Body of pancreas (tissue), 4 donors: ENCODE measurements around the gene CRYGC. TPM values are rescaled to one million over a fixed set of nuclear protein-coding genes. Genes with fewer than 3 reads are reported as not detected.
A peak's percentile ranks its signal among the peaks of the same experiment; 100 is the strongest.

Experiments
- ATAC-seq: fragments of 150-250 bp; one replicate; pipeline ENCODE4 v1.9.1; 2016
- DNase-seq, 4 donors: peaks; one replicate each; pipeline ENCODE4 v3.0.0-alpha.2; 2019
- H3K27ac ChIP-seq, 4 donors: fragments of 200-600 bp; sonication (generic); 1 replicate in 3 of 4; 2 replicates in 1 of 4; pipeline versions ENCODE4 v1.5.1 to v1.6.1; 2016 to 2019; ENCODE audit warnings: mild to moderate bottlenecking in 1 of 4, mixed read lengths in 1 of 4, moderate library complexity in 1 of 4
- H3K27me3 ChIP-seq, 2 donors: fragments of 200-600 bp; sonication (generic); one replicate each; pipeline ENCODE4 v1.6.0; 2016; ENCODE audit warnings: mild to moderate bottlenecking in 1 of 2
- H3K36me3 ChIP-seq, 2 donors: fragments of 200-600 bp; sonication (generic); replicated peaks in 1 of 2; 2 replicates each; pipeline ENCODE4 v1.5.1; 2016; ENCODE audit warnings: low read depth in 2 of 2; ENCODE audit not compliant: insufficient read depth in 1 of 2
- H3K4me1 ChIP-seq: fragments of 200-600 bp; sonication (generic); one replicate; pipeline ENCODE4 v1.6.0; 2016
- H3K4me3 ChIP-seq, 2 donors: fragments of 200-600 bp; sonication (generic); 1 replicate in 1 of 2; 2 replicates in 1 of 2; pipeline ENCODE4 v1.5.1; 2016 to 2019
- H3K9me3 ChIP-seq, 3 donors: fragments of 200-600 bp; sonication (generic); 1 replicate in 2 of 3; 2 replicates in 1 of 3; pipeline ENCODE4 v1.5.1; 2016
- POLR2A ChIP-seq, 3 donors: fragments of 450-650 bp; IDR thresholded peaks; one replicate each; pipeline ENCODE4 v1.6.1; 2016; ENCODE audit warnings: antibody characterized with exemption in 3 of 3, mild to moderate bottlenecking in 2 of 3
- WGBS, 2 donors: methylation state at CpG; one replicate each; pipeline ENCODE4 v1.1.5; 2017; 5-methylcytosine and 5-hydroxymethylcytosine counted together
- intact Hi-C: fragments of 100-400 bp; cut with DNase I; formaldehyde crosslinking; loops from one replicate; pipeline ENCODE4 v1.15.1; 2023
- total RNA-seq, 2 donors: library from RNA; depleted of rRNA; stranded (reverse); fragments of >200 nt; gene quantifications; one replicate each; pipeline ENCODE4 v1.1.0, GENCODE V29; 2016
- TF ChIP-seq, protein P1 (sequence below), 7 experiments: fragments of 450-650 bp in 4 of 7; fragments of 200-600 bp in 3 of 7; sonication (generic) in 3 of 7; IDR thresholded peaks; one replicate each; pipeline ENCODE4 v1.5.1; 2016 to 2019; ENCODE audit warnings: antibody characterized with exemption in 7 of 7

CRYGC gene, protein sequence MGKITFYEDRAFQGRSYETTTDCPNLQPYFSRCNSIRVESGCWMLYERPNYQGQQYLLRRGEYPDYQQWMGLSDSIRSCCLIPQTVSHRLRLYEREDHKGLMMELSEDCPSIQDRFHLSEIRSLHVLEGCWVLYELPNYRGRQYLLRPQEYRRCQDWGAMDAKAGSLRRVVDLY
- not detected for total RNA-seq

DNA sequence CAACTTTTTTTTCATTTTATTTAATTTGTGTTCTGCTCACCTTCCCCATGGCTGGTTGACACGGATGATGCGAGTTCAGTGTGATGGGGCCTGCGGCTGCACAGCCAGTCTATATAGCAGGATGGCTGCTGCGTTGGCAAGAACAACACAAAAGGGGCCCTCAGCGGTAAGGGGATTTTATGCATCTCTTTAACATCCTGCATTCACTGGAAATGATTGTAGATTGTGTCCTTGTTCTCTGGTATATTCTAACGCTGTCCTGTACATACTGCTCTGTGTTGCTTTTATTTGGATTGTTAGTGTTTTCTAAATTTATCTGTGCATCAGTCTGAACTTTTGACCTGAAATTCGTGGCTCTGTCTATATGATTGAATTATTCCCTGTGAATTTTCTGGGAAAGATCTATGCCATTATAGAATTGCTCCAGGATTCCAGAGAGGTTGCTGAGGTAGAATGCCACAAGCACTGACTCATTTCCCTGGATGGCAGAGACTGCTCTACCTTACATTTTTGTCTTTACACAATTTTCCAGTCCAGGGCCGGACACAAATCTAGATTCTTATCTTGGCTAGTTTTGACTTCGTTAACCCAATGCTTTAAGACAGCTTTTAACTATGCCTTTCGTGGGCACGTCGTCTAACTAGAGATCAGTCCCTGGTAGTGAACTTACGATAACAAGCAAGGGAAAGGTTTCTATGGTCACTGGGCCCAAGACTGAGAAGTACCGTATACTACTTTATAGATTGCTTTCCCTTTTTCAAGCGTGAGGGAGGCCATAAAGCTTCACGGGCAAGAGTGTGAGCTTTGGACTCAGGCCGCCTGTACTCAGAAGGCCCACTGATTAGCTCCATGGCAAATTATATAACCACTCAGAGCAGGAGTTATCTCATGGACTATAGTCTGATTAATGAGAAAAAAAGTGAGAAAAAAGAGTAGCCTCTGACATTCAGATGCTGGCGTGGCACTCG, at the start of gene CRYGC:
Gene CRYGC (minus strand): TSS at position 85 of the 968 bp plus-strand sequence. CDS start 36 bp downstream, at position 49.
- H3K27me3 ChIP-seq, result no peaks in the 10 kb centered on the region
- ATAC-seq (peak; percentile 59), DNase-seq (peak in 2 of 4 donors; percentile 14 to 49)
- TF ChIP-seq, protein P1, sequence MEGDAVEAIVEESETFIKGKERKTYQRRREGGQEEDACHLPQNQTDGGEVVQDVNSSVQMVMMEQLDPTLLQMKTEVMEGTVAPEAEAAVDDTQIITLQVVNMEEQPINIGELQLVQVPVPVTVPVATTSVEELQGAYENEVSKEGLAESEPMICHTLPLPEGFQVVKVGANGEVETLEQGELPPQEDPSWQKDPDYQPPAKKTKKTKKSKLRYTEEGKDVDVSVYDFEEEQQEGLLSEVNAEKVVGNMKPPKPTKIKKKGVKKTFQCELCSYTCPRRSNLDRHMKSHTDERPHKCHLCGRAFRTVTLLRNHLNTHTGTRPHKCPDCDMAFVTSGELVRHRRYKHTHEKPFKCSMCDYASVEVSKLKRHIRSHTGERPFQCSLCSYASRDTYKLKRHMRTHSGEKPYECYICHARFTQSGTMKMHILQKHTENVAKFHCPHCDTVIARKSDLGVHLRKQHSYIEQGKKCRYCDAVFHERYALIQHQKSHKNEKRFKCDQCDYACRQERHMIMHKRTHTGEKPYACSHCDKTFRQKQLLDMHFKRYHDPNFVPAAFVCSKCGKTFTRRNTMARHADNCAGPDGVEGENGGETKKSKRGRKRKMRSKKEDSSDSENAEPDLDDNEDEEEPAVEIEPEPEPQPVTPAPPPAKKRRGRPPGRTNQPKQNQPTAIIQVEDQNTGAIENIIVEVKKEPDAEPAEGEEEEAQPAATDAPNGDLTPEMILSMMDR (IDR thresholded peaks at IDR 0.05), result no peak
- no peak for TF ChIP-seq POLR2A (IDR thresholded peaks at IDR 0.05)
- no peaks in the 10 kb centered on the region for H3K9me3 ChIP-seq
- intact Hi-C loops, result no loop called here
- H3K4me1 ChIP-seq, result peaks cover 10% of the 10 kb centered on the region
- 41 to 55% methylated on average over 19 of the region's 19 CpGs for WGBS, 2 donors
- H3K4me3 ChIP-seq, result no peak within 1 kb of the TSS
- H3K36me3 ChIP-seq, result no peaks in the 10 kb centered on the region
- H3K27ac ChIP-seq, result peak within 1 kb of the TSS in 1 of 4 donors; percentile 14

DNA sequence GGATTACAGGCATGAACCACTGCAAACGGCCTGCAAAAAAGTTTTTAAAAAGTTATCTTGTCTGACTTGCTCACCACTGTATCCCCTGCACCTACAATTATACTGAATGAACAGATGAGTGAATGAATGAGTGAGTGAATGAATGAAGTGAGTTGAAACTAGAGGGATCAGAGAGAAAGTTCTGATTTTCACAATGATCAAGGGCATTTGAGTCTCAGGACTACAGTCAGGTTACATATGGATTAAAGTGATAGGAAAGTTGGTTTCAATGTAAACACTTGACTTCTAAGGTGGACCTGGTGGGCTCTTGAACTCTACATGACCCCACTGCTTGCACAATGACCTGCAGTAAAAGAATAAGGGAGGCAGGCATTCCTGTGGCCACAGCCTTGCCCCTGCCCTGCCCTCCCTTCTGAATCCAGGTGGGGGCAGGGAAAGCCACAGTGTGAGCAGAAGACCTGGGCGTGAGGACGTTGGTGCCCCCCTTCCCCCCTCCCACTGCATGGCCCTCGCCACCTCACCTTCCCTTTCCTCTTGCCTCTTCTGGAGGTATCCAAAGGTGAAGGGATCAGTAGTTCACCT, 49.5 kb upstream of the CRYGC start:
- ATAC-seq (no peak), DNase-seq (no peak)
- Histone ChIP-seq H3K27ac (no peak overlapping the region), H3K4me3 (no peak overlapping the region), H3K9me3 (no peaks in the 10 kb centered on the region), H3K4me1 (no peaks in the 10 kb centered on the region), H3K36me3 (no peaks in the 10 kb centered on the region), H3K27me3 (no peaks in the 10 kb centered on the region)
- 61 to 67% methylated on average over 4 of the region's 4 CpGs for WGBS, 2 donors
- intact Hi-C loops, result no loop called here
- TF ChIP-seq POLR2A (IDR thresholded peaks at IDR 0.05), result no peak

DNA sequence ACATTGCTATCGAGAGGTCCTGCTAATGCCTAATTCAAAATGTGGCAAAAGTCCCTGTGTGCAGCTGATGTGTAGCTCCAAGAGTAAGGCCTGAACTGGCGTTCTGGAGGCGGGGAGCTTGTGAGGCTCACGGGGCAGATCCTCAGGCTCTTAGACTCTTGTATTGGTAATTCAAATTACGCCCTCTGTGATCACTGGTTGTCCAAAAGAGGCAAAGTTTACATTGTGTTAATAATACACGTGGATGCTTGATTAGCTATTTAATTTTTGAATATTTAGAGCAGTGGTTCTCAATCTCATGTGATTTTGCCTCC, 46.2 kb upstream of the CRYGC start:
- intact Hi-C loops, result no loop called here
- Histone ChIP-seq H3K9me3 (no peaks in the 10 kb centered on the region), H3K4me1 (no peaks in the 10 kb centered on the region), H3K36me3 (no peaks in the 10 kb centered on the region), H3K4me3 (no peak overlapping the region), H3K27me3 (no peaks in the 10 kb centered on the region), H3K27ac (no peak overlapping the region)
- ATAC-seq, result no peak
- TF ChIP-seq, protein P1 (IDR thresholded peaks at IDR 0.05), result no peak
- no peak for TF ChIP-seq POLR2A (IDR thresholded peaks at IDR 0.05)
- DNase-seq, result no peak
- 62% methylated on average over 6 of the region's 6 CpGs for WGBS, 2 donors

DNA sequence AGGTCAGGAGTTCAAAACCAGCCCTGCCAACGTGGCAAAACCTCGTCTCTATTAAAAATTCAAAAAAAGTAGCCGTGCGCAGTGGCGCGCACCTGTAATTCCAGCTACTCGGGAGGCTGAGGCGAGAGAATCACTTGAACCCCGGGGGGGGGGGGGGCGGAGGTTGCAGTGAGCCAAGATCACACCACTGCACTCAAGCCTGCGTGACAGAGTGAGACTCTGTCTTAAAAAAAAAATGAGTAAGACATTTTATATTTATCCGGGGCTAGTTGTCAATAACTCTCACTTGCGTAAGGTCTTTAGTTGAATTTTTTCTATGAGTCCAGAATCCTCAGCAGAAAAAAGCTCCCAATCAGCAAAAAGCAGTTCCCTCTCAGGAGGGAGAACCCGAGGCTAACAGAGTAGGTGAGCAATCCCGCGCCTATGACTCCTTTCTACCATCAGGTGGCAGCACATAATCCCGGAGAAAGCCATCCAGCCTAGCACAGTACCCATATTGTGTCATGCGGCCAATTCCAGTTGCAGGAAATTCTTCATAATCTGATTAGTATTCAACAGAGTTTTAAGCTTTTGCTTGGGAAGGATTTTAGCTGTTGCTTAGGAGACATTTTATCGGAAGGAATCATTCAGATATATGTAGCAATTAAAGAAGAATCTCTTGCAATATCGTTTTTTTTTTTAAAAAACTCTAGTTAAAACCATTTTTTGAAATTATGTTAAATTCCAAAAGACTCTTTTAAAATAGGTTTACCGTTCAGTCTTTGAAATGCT, 45.6 kb upstream of the CRYGC start:
- Histone ChIP-seq H3K4me1 (no peaks in the 10 kb centered on the region), H3K27me3 (no peaks in the 10 kb centered on the region), H3K9me3 (no peaks in the 10 kb centered on the region), H3K36me3 (no peaks in the 10 kb centered on the region), H3K27ac (no peak overlapping the region), H3K4me3 (no peak overlapping the region)
- WGBS, 2 donors, result 27 to 33% methylated on average over 20 to 21 of the region's 21 CpGs
- intact Hi-C loops, result no loop called here
- DNase-seq, result peak; percentile 77 to 89 (median 82)
- TF ChIP-seq, protein P1 (IDR thresholded peaks at IDR 0.05), result peak; percentile 66 to 89 (median 81)
- no peak for TF ChIP-seq POLR2A (IDR thresholded peaks at IDR 0.05)
- ATAC-seq, result peak; percentile 99

DNA sequence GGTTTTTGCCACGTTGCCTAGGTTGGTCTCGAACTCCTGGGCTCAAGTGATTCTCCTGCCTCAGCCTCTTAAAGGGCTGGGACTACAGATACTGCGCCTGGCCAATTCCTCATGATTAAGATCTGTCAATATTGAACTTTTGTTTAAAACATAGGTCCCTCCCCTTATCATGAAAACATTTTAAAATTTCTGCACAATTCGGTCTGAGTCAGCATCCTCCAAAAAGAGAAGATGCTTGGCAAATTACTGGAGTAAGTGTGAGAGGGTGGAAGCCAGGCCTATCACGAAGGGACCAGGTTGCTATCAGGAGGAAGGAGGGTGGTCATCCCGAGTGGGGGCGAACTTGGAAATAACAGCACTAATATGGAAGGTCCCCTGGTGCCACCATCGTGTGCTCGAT, 44.5 kb upstream of the CRYGC start:
- no peak for DNase-seq
- WGBS, 2 donors, result 73 to 74% methylated on average over 9 of the region's 9 CpGs

More for the DNA sequence above, 44.5 kb upstream of the CRYGC start:
- intact Hi-C loops, result no loop called here
- Histone ChIP-seq H3K27ac (no peak overlapping the region), H3K4me3 (no peak overlapping the region), H3K36me3 (no peaks in the 10 kb centered on the region), H3K9me3 (no peaks in the 10 kb centered on the region), H3K4me1 (no peaks in the 10 kb centered on the region), H3K27me3 (no peaks in the 10 kb centered on the region)
- TF ChIP-seq, protein P1 (IDR thresholded peaks at IDR 0.05), result no peak
- TF ChIP-seq POLR2A (IDR thresholded peaks at IDR 0.05), result no peak
- no peak for ATAC-seq
